ENCODE results near the gene SMAGP.
"Not testable (repeated sequence)": the region's sequence is repeated elsewhere in the genome, so short reads cannot be mapped to it uniquely, and the experiment has no call there.

The SMAGP gene

GRCh38 chr12:51265024-51265423 lies 5.2 kb downstream of the SMAGP start:
- DNase-seq (ENCODE audit: low read depth in 2 of 3, low spot score in 1 of 3) = no peak

DNA sequence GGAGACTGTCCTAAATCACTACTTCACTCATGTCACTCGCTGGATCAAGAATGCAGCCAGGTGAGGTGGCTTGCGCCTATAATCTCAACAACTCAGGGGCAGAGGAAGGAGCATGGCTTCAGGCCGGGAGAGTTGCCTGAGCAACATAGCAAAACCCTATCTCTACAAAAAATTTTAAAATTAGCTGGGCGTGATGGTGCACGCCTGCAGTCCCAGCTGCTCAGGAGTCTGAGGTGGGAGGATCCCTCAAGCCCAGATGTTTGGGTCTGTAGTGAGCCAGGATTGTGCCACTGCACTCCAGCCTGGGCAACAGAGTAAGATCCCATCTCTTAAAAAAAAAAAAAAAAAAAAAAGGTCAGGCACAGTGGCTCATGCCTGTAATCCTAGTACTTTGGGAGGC lies 5.9 kb downstream of the SMAGP start:
- no peak for DNase-seq (ENCODE audit: low read depth in 2 of 3, low spot score in 1 of 3)

DNA sequence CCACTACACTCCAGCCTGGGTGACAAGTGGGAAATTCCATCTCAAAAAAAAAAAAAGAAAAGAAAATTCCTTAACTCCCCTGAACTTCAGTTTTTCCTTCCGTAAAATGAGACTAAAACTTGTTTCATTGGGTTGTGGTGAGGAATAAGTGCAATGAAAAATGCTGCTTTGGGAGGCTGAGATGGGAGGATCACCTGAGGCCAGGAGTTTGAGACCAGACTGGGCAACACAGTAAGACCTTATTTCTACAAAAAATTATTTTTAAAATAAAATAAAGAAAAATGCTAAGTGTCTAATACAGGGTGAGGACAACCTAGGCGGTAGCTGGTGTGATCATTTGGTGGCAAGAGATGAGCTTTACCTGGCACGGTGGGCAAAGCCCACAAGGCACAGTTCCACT lies 6.9 kb downstream of the SMAGP start:
- no peak for DNase-seq (ENCODE audit: low read depth in 2 of 3, low spot score in 1 of 3)

GRCh38 chr12:51262758-51263177 lies 7.4 kb downstream of the SMAGP start:
- DNase-seq (ENCODE audit: low read depth in 2 of 3, low spot score in 1 of 3) = no peak

GRCh38 chr12:51259600-51259999 lies 10.6 kb downstream of the SMAGP start:
- not testable (repeated sequence) for DNase-seq (ENCODE audit: low read depth in 2 of 3, low spot score in 1 of 3)

DNA sequence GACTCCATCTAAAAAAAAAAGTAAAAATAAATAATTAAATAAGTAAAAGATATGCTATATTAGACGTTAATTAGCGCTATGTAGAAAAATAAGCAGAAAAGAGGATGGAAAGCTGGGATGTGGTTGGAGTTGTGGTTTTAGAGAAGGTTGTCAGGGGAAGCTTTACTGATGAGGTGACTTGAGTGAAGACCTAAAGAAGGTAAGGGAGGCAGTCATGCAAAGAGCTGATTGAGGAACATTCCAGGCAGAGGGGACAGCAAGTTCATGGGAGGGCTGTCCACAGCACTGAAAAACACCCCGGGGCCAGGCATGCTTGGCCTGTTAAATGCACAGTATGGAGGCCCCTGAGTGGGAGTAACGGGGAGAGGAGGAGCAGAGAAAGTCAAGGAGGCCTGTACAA lies 15.7 kb downstream of the SMAGP start:
- DNase-seq (ENCODE audit: low read depth in 2 of 3, low spot score in 1 of 3) = no peak

DNA sequence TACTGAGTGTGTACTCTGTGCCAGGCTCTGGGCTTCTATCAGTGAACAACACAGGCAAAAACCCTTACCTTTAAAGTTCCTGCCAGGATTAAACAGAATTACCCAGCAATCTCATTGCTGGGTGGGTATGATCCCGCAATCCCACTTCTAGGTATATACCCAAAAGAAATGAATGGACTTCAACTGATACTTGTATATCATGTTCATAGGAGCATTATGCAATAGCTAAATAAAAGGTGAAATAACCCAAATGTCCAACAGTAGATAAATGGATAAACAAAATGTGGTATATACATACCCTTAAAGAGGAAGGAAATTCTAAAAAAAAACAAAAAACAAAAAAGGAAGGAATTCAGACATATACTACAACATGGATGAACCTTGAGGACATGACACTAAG lies 16.9 kb downstream of the SMAGP start:
- no peak for DNase-seq (ENCODE audit: low read depth in 2 of 3, low spot score in 1 of 3)

- no peak for DNase-seq (ENCODE audit: low read depth in 2 of 3, low spot score in 1 of 3)
Observed at GRCh38 chr12:51247523-51248206, 22.6 kb downstream of the SMAGP start.

- DNase-seq (ENCODE audit: low read depth in 2 of 3, low spot score in 1 of 3) = no peak
Observed at GRCh38 chr12:51246254-51246853, 23.9 kb downstream of the SMAGP start.

DNA sequence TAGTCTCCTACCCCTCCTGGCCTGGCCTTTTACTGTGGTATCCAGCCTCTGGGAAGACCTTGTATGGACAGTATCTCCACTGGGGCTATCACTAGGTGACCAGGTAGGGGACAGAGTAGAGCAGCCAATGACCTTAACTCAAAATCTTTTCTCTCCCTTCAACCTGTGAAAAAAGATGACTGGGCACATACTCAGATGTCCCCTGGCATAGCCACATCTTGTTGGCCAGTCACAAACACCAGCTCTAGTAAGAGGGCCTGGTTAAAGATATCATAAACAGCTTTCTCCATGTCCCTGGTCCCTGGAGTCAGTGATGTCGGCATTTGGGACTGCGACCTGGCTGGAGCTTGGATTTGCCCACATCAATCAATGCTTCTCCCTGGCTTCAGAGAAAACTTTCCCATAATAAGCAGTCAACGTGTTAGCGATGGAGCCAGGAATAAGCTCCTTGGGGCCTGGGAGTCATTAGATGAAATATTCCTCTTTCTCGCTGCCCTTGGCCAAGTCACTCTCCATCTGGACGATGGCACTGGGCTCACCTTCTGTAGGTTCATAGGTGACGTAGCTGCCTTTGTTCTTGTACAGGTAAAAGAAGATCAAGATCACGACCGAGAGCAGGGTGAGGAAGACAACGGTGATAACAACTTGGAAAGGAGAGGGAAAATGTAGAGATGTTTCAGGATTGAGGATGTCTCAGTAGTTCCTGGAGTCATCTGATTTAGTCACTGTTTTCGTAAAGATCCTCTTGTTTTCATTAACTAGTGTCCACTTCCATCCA lies 24.6 kb downstream of the SMAGP start:
- no peak for DNase-seq (ENCODE audit: low read depth in 2 of 3, low spot score in 1 of 3)

- no peak for DNase-seq (ENCODE audit: low read depth in 2 of 3, low spot score in 1 of 3)
Observed at GRCh38 chr12:51244269-51244668, 25.9 kb downstream of the SMAGP start.

DNA sequence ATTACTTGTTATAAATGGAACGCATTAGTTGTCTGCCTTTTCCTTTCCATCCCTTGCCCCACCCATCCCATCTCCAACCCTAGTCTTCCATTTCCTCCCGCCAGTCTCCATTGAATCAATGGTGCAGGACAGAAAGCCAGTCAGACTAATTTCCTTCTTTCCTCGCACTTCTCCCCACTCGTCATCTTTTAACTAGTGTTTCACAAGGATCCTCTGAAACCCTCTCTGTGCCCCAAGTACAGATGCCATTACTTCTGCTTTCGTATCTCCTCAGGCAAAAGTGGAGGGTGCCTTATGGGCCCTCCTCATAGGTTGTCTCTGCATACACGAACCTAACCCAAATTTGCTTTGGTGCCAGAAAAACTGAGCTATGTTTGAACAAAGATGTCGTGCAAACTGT lies 27.3 kb downstream of the SMAGP start:
- no peak for DNase-seq (ENCODE audit: low read depth in 2 of 3, low spot score in 1 of 3)

GRCh38 chr12:51242120-51242519 lies 28.1 kb downstream of the SMAGP start:
- no peak for DNase-seq (ENCODE audit: low read depth in 2 of 3, low spot score in 1 of 3)

DNA sequence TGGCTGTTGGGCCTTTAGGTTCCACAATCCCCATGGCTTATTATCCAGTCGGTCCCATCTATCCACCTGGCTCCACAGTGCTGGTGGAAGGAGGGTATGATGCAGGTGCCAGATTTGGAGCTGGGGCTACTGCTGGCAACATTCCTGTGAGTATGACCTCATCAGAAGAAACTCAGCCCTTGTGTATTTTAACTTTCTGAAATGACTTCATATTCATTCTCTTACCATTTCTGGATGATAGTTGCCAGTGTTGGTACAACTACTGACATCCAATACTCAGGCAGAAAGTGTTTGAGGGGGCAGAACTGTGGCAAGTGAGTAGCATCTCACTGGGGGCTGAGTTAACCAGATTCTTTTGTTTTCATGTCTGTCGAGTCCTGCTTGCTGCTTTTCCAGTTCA lies 29.2 kb downstream of the SMAGP start:
- DNase-seq (ENCODE audit: low read depth in 2 of 3, low spot score in 1 of 3) = no peak

- DNase-seq (ENCODE audit: low read depth in 2 of 3, low spot score in 1 of 3) = peak; percentile 92 to 94 (median 92)
Observed at GRCh38 chr12:51238510-51239334, 31.5 kb downstream of the SMAGP start, which contains the start of gene DAZAP2. DAZAP2 (plus strand) TSS chr12:51238826; CDS start chr12:51238908, 82 bp downstream.

- DNase-seq (ENCODE audit: low read depth in 2 of 3, low spot score in 1 of 3) = no peak
Observed at GRCh38 chr12:51238037-51238509, 32.1 kb downstream of the SMAGP start.

GRCh38 chr12:51234530-51234929 lies 35.7 kb downstream of the SMAGP start:
- no peak for DNase-seq (ENCODE audit: low read depth in 2 of 3, low spot score in 1 of 3)

DNA sequence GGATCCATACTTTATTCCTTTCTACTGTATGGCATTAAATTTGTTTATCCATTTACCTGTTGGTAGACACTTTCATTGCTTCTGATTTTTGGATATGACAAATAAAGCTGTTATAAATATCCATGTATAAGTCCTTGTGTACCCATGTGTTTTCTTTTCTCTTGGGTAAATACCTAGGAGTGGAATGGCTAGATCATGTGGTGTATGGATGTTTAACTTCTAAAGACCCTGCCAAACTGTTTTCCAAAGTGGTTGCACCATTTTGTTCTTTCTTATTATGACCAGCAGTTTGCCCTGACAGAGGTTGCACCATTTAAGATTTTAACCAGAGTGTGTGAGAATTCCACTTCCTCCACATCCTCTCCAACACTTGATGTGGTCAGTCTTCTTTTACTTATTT lies 37.6 kb downstream of the SMAGP start:
- no peak for DNase-seq (ENCODE audit: low read depth in 2 of 3, low spot score in 1 of 3)

- no peak for DNase-seq (ENCODE audit: low read depth in 2 of 3, low spot score in 1 of 3)
Observed at GRCh38 chr12:51229116-51229809, 41.0 kb downstream of the SMAGP start.

- DNase-seq (ENCODE audit: low read depth in 2 of 3, low spot score in 1 of 3) = no peak
Observed at GRCh38 chr12:51227962-51228361, 42.3 kb downstream of the SMAGP start.

GRCh38 chr12:51227112-51227511 lies 43.1 kb downstream of the SMAGP start:
- not testable (repeated sequence) for DNase-seq (ENCODE audit: low read depth in 2 of 3, low spot score in 1 of 3)
